Uterus (tissue), 2 donors: Measurements from ENCODE around the gene MAGI2.

Experiments used
- CTCF ChIP-seq, 4 experiments: fragments of 200-600 bp in 2 of 4; fragments of 450-650 bp in 2 of 4; sonication (generic) in 2 of 4; IDR thresholded peaks; one replicate each; pipeline ENCODE4 v1.5.1; 2016 to 2019; ENCODE audit warnings: antibody characterized with exemption in 4 of 4, mild to moderate bottlenecking in 2 of 4, moderate library complexity in 1 of 4
- POLR2A ChIP-seq, 2 donors: fragments of 450-650 bp; IDR thresholded peaks; one replicate each; pipeline ENCODE4 v1.6.1; 2016; ENCODE audit warnings: antibody characterized with exemption in 2 of 2, mild to moderate bottlenecking in 1 of 2, moderate library complexity in 1 of 2

- TF ChIP-seq POLR2A (IDR thresholded peaks at IDR 0.05) (no peak), CTCF (IDR thresholded peaks at IDR 0.05) (no peak)
These were observed 776.1 kb downstream of the MAGI2 start for GRCh38 chr7:78677391-78677790.
